COLO829 (cell line): ENCODE data around the gene TXNRD2.
"Not testable (repeated sequence)": the region's sequence is repeated elsewhere in the genome, so short reads cannot be mapped to it uniquely, and the experiment has no call there.

ENCODE experiments used
- DNase-seq: peaks from one replicate; pipeline ENCODE4 v3.0.0; 2012; ENCODE audit warnings: low spot score

TXNRD2 gene

GRCh38 chr22:19923914-19924513, 17.6 kb downstream of the TXNRD2 start:
- DNase-seq: no peak

DNA sequence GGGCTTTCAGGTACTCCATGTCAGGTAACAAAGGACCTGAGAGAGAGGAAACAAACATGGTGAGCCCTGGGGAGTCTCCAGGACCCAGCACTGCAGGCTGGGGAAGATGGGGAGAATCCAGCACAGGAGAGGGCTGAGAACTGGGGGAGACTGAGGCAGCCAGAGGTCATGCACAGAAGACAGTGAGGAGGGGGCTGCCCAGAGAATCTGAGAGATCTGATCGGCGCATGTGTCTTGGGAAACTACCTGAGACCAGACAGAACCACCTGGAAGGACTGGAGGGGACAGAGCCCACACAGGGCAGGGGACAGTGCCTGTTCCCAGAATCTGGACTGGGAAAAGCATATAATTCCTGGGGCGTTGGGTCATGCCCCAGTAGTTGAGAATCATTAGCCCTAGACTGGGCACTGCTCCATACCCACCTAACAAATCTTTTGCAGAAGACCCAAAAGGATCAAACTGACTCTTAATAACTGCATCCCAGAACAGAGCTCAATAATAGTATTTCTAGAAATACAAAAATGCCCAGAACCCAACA, 20.0 kb downstream of the TXNRD2 start:
- DNase-seq: no peak

DNA sequence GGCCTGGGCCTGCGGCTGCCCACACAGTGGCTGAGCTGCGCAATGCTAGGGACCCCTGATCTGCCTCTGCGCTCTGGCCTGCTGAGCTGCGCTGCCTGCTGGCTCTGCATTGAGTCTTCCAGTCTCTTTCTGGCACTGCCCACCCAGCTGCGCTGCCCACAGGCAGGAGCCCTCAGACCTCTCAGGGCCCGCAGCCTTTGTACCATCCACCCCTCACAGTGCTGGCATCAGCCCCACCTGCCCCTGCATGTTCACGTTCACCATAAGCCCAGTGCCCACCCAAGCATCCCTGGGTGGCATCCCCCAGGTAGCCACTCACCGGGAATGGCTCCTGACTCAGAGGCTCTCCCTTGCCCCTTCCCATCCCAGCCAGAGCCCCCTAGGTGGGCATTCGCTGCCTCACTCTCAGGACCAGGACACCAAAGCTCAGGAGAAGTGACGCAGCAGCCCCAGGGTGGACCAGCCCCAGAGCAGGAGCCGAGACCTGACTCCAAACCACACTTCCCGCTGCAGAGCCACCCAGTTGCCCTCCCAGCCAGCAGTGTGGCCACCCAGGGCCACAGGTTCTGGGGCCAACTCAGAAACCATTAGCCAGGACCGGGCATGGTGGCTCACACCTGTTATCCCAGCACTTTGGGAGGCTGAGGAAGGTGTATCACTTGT, 21.8 kb downstream of the TXNRD2 start:
- no peak for DNase-seq

- DNase-seq: no peak
These were observed 23.1 kb downstream of the TXNRD2 start for GRCh38 chr22:19918332-19919106.

- DNase-seq: no peak
These were observed 24.1 kb downstream of the TXNRD2 start for GRCh38 chr22:19917389-19918138.

GRCh38 chr22:19916941-19917340, 24.7 kb downstream of the TXNRD2 start:
- DNase-seq: no peak

GRCh38 chr22:19916006-19916405, 25.6 kb downstream of the TXNRD2 start:
- DNase-seq: no peak

- no peak for DNase-seq
These were observed 26.2 kb downstream of the TXNRD2 start for GRCh38 chr22:19915287-19915954.

DNA sequence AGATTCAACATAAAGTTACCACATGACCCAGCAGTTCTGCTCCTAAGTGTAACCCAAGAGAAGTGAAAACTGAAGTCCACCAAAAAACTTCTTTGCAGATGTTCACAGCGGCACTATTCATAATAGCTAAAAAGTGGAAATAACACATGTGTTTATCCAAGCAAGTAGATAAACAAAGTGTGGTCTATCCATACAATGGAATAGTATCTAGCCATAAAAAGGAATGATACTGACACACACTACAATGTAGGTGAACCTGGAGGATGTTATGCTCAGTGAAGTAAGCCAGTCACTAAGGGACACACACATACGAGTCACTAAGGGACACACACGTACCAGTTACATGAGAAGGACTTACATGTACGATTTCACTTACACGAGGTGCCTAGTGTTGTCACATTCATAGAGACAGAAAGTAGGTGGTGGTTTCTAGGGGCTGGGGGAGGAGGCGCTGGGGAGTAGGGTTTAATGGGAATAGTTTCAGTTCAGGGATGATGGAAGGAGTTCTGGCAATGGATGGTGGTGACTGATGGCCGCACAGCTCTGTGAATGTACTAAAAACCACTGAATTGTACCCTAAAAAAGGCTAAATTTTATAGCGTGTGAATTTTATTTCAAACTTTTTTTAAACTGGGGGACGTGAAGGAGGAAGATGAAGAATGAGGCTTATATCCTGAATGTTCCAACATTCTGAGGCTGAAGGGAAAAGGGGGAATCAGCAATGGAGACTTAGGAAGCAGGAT, 27.2 kb downstream of the TXNRD2 start:
- no peak for DNase-seq

DNA sequence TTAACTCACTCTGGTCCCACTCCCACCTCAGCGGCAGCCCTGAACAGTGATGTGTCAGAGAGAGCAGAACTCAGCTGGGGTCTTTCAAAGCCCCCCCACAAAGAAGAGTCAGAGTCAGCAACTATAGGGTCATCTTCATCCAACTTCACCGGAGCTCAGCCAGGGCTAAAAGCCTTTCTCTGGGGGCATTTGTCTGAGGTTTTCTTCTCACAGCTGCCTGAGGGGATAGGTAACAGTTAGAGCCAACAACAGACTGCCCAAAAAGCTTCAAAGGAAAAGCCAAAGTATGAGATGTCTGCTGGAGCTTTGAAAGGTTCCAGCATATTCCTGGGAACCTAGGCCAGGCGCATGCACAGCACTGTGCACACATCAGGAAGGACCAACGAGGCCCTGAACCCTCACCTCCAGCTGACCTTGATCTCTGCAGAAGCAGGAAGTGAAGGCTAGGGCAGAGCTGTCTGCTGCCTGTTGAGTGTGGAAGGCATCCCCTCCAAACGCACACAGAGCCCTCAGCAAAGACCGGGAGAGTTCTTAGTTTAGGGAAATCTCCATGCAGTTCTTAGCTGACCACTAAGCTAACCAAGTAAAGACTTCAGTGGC, 28.2 kb downstream of the TXNRD2 start:
- DNase-seq: no peak

- DNase-seq: no peak
These were observed 29.2 kb downstream of the TXNRD2 start for GRCh38 chr22:19912271-19912999.

- no peak for DNase-seq
These were observed 29.9 kb downstream of the TXNRD2 start for GRCh38 chr22:19911540-19912270.

DNA sequence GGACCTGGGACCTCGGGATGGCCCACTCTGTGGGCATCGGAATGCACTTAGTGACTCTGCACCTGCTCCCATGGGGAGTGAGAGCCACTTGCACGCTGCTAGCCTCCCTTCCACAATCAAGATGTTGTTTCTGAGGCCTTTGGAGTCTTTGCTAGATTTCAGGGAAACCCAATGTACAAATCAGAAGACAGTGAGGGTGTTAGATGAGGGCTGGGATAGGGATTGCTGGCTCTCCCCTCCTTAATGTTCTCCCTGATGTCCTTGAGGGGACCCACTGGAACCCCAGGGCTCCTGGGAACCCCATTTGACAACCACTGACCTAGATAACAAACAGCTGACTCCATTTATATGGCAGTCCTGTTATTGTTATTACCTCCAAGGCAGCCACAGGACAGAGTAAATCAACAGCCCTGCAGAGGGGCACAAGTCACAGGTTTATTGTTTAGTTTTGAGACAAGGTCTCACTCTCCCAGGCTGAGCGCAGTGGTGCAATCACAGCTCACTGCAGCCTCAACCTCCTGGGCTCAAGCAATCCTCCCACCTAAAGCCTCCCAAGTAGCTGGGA, 31.4 kb downstream of the TXNRD2 start:
- no peak for DNase-seq

DNA sequence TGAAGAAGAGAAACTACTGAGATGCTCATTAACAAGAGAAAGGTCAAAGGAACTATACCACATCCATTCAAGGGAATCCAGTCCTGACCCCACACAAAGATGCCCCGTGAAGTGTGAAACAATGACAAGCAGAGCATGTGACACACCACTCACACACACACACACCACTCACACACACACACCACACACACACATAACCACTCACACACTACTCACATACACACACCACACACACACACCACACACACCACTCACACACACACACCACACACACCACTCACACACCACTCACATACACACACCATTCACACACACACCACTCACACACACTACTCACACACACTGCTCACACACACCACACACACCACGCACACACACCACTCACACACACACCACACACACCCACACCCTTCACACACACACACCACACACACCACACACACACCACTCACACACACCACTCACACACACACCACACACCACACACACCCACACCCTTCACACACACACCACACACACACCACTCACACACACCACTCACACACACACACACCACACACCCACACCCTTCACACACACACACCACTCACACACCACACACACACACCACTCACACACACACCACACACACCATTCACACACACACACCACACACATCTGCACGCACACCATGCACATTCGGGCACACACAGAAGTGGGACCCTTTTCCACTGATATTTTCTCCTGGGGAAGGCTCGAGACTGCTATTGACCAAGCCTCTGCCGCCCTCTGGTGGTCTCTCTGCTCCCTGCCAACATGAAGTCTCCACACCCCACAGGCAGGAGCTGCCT, 32.1 kb downstream of the TXNRD2 start:
- peak; percentile 83 for DNase-seq

DNA sequence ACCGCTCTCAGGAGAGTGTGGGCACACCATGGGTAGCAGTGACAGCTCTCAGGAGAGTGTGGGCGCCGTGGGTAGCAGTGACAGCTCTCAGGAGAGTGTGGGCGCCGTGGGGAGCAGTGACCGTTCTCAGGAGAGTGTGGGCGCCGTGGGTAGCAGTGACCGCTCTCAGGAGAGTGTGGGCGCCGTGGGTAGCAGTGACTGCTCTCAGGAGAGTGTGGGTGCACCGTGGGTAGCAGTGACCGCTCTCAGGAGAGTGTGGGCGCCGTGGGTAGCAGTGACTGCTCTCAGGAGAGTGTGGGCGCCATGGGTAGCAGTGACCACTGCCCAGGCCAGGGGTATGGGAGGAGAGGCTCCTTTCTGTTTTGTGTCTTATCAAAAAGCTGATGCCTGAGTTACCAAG, 33.7 kb downstream of the TXNRD2 start:
- not testable (repeated sequence) for DNase-seq

DNA sequence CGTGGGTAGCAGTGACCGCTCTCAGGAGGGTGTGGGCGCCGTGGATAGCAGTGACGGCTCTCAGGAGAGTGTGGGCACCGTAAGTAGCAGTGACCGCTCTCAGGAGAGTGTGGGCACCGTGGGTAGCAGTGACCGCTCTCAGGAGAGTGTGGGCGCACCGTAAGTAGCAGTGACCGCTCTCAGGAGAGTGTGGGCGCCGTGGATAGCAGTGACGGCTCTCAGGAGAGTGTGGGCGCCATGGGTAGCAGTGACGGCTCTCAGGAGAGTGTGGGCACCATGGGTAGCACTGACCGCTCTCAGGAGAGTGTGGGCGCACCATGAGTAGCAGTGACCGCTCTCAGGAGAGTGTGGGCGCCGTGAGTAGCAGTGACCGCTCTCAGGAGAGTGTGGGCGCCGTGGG, 34.8 kb downstream of the TXNRD2 start:
- not testable (repeated sequence) for DNase-seq

DNA sequence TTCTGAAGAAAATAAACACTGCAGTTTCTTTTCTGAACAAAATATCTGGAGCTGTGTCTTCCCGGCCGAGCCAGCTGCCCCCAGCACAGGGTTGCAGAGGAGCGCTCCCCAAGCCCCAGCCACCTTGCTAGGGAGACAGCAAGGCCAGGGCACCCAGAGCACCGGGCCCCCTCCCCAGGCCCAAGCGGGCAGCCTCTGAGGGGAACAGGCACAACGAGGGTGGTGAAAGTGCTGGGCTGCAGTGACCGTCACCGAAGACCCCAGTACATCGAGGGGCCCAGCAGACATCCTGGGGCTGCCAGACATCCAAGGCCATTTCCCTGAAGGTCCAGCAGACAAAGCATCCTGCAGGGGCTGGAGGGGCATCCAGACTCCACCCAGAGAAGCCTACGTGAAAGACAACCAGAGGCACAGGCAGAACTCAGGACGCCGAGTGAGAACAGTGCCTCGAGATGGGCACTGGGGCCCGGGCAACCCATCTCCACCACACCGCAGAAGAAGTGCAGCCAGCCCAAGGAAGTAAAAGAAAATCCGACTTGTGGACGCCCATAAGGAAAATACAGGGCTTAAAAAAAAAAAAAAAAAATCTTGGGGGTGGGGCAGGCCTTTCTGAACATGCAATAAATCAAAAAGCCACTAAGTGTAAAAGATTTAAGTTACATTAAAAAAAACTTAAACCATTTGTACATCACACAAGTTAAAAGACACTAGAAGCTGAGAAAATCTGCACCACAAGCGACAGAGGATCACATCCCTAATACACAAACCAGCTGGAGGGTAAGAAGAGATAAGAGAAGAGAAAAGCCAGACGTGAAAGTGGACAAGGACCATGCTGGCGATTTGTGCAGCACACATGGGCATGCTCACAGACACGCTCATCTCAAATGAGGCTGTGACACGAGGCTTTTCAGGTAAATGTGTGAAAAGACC, 36.0 kb downstream of the TXNRD2 start:
- DNase-seq: no peak
